Endothelial cell of umbilical vein (primary cell): ENCODE results near the gene OSBPL10.

Source experiments
- CTCF ChIP-seq, 2 donors: IDR thresholded peaks; 1 replicate in 1 of 2; 2 replicates in 1 of 2; pipeline ENCODE4 v1.5.1; 2011; ENCODE audit warnings: low read length in 2 of 2, mild to moderate bottlenecking in 2 of 2, moderate library complexity in 2 of 2, control low read depth in 1 of 2, inconsistent platforms in 1 of 2, low read depth in 1 of 2; ENCODE audit not compliant: insufficient read depth in 1 of 2; ENCODE audit errors: extremely low read depth in 1 of 2
- EZH2 ChIP-seq: IDR thresholded peaks from 2 replicates; pipeline ENCODE4 v1.6.1; 2012; ENCODE audit warnings: borderline replicate concordance, low read depth, mild to moderate bottlenecking, moderate library complexity, low read length, inconsistent platforms; ENCODE audit not compliant: severe bottlenecking
- FOS ChIP-seq: IDR thresholded peaks from 2 replicates; pipeline ENCODE4 v1.6.1; 2011; ENCODE audit warnings: mild to moderate bottlenecking, low read length, moderate library complexity, borderline replicate concordance; ENCODE audit not compliant: insufficient read depth
- MYC ChIP-seq: IDR thresholded peaks from one replicate; pipeline ENCODE4 v1.6.1; 2011; ENCODE audit warnings: mild to moderate bottlenecking, low read depth, low read length
- POLR2AphosphoS5 ChIP-seq: IDR thresholded peaks from 2 replicates; pipeline ENCODE4 v1.6.1; 2012; ENCODE audit warnings: low read depth, mild to moderate bottlenecking, control low read depth, low read length, moderate library complexity; ENCODE audit not compliant: insufficient read depth

GRCh38 chr3:31770822-31771326 lies 210.2 kb downstream of the OSBPL10 start:
- TF ChIP-seq CTCF (IDR thresholded peaks at IDR 0.05; ENCODE audit: extremely low read depth in 1 of 2, insufficient read depth in 1 of 2, low read depth in 1 of 2, low read length in 2 of 2): no peak
- no peak for TF ChIP-seq MYC
- TF ChIP-seq EZH2: no peak
- no peak for TF ChIP-seq POLR2AphosphoS5
- TF ChIP-seq FOS: no peak
